Astrocyte (in vitro differentiated cells and primary cell): ENCODE measurements around the gene LMX1A.
A peak's percentile ranks its signal among the peaks of the same experiment; 100 is the strongest.

Experiments used
- CTCF ChIP-seq: IDR thresholded peaks from 2 replicates; pipeline ENCODE4 v1.5.1; 2011; ENCODE audit warnings: low read depth, mild to moderate bottlenecking, inconsistent platforms, low read length, moderate library complexity; ENCODE audit not compliant: insufficient read depth
- EZH2 ChIP-seq: IDR thresholded peaks from 2 replicates; pipeline ENCODE4 v1.6.1; 2012; ENCODE audit warnings: mild to moderate bottlenecking, low read length, inconsistent platforms; ENCODE audit not compliant: insufficient read depth

GRCh38 chr1:165403835-165404482 lies 47.4 kb upstream of the LMX1A start:
- TF ChIP-seq CTCF = peak; percentile 28
- TF ChIP-seq EZH2 = no peak
